GM08714 (cell line): Measurements from ENCODE around the gene CDH18.

ENCODE experiments used
- H3K4me3 ChIP-seq: fragments of 200-500 bp; sonication (Bioruptor generic); 2 replicates; pipeline ENCODE4 v1.5.1; 2014; ENCODE audit warnings: mild to moderate bottlenecking, low read length, inconsistent platforms
- ZNF274 ChIP-seq: IDR thresholded peaks from 2 replicates; pipeline ENCODE4 v1.6.1; 2012; ENCODE audit warnings: mild to moderate bottlenecking, low read depth, low read length

Gene CDH18

DNA sequence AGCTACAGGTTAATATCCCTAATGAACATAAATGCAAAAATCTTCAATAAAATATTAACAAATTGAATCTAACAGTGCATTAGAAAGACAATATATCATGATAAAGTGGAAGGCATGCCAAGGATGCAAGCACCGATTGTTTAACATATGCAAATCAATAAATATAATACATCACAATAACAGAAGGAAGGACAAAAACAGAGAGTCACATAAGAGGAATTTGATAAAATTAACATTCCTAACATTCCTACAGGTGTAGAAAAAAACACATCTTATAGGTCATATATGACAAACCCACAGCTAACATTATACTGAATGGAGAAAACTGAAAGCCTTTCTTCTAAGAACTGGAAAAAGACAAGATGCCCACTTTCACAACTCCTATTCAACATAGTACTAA, 297.0 kb downstream of the CDH18 start:
- TF ChIP-seq ZNF274: no peak

DNA sequence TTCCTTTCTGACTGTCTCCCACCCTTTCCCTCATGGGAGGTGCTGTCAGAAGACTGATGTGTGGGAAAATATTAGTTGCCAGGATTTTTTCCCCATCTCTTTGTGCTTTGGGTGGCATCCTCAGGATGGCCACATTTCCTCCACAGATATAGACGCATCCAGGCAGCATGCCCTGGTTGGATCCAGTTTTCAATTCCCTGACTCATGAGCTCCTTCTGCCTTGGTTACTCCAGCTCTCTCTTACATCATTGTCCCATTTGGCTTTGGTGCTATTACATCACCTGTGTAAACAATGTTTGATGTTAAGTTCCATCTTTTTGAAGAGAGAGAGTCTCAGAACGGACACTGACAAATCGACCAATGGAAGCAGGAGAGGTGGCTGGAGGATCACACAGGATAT, 302.5 kb downstream of the CDH18 start:
- no peak for TF ChIP-seq ZNF274
- H3K4me3 ChIP-seq: no peak overlapping the region

More for the DNA sequence above, 297.0 kb downstream of the CDH18 start:
- H3K4me3 ChIP-seq: no peak overlapping the region

DNA sequence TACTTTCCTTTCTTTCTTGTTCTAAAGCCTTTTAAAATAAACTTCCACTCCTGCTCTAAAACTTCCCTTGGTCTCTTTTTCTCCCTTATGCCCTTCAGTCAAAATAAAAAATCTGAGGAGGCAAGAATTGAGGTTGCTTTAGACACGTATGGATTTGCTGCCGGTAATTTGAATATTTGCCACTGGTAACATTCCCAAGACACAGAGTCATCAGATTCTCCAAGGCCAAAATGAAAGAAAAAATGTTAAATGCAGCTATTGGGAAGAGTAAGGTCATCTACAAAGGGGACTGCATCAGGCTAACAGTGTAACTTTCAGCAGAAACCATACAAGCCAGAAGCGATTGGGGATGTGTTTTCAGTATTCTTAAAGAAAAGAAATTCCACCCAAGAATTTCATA, 311.1 kb downstream of the CDH18 start:
- TF ChIP-seq ZNF274: no peak
- no peak overlapping the region for H3K4me3 ChIP-seq

DNA sequence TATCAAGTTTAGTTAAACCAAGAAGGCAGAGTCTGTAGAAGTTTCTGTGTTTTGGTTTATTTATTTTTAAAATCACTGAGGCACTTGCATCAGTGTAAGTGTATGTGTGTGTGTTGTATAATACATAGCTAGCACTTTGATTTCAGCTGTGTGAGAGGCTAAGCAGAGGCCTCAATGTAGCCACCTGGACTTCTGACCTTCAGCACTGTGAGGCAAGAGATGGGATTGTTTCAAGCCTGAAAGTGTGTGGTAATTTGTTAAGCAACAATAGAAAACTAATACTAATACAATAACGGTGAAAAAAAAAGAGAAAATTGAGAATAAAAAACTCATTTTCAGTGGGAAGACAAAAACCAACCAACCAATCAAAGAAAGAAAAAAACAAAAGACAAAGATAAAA, 327.3 kb downstream of the CDH18 start:
- TF ChIP-seq ZNF274: no peak
- H3K4me3 ChIP-seq: no peak overlapping the region

DNA sequence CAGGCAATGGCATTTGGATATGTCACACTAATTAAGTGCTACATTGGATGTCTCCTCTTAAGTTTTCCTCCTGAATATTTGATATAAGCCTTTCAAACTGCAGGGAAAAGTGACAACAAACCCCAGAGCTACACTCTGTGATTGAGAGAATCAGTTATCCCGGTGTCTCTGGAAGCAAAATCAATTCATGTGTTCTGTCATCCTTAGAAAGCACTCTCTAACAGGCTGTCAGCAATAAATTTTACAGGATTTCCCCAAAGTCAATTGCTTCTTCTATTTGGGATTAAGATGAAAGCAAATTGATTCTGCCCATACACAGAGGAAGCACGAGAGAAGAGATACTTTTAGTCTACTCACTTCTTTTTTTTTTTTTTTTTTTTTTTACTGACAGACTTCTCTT, 332.4 kb downstream of the CDH18 start:
- no peak overlapping the region for H3K4me3 ChIP-seq
- TF ChIP-seq ZNF274: no peak

DNA sequence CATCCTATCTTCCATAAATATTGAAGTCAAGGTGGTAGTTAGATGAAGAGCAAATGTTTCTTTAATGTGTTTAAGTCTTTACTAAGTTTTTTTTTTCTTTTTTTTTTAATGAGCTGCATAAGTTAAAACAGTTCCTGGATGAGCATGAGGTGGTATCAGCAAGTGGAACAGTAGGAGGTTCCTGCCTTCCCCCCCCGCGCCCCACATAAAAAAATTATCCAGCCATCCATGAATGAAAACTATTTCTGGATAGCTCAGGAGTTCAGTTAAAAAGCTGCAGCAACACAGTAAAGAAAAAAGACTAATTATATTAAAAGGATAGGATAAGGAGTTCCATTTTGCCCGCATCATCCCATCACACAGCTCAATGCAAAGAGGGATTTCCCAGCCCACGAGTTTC, 349.5 kb downstream of the CDH18 start:
- TF ChIP-seq ZNF274: no peak
- no peak overlapping the region for H3K4me3 ChIP-seq

DNA sequence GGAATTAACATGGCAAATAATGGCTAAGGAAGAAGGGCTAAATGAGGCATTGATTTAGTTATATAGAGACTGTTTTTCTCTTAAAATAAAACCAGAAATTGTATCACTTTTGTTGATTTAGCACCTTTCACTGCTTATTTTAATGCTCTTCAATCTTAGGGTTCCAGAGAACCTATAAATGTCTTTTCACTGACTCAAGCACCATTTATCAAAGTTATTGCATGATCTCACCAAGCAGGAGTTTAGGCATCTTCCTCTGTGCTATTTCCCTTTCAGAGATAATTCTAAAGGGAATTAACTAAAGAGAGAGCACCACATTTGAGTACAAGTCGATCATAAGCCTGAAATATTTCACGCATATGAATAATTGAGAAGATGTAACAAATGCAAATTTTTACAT, 357.1 kb downstream of the CDH18 start:
- no peak overlapping the region for H3K4me3 ChIP-seq
- no peak for TF ChIP-seq ZNF274

DNA sequence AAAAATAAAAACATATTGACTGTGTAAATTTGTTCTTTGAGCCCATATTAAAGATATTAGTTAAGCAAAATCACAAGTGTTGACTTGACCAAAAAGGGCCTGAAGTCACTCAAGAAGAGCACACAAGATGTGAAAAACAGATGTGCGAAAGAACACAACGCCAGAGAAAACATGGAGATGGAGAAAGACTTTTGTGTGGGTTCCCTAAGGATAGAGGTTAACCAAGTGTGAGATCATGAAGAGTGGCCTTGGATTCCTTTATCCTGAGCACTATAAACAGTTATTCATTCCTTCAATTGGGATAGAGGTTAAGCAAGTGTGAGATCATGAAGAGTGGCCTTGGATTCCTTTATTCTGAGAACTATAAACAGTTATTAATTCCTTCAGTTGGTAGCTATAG, 361.8 kb downstream of the CDH18 start:
- no peak overlapping the region for H3K4me3 ChIP-seq
- TF ChIP-seq ZNF274: no peak

DNA sequence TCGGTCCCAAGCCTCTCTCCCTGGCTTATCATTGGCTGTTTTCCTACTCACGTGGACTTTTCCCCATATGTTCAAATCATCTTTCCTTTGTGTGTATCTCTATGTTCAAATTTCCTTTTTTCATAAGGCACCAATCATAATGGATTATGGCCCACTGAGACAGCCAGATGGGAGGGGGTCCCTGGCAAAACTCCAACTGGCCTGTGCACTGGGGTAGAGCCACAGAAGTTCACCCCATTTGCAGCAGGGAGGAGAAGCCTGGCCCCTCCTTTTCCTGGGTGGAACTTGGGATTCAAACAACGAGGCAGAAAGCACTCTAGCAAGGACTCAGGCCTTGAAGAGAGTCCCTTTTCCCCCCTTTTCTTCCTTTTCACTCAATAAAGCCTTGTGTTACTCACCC, 362.4 kb downstream of the CDH18 start:
- no peak overlapping the region for H3K4me3 ChIP-seq
- no peak for TF ChIP-seq ZNF274

DNA sequence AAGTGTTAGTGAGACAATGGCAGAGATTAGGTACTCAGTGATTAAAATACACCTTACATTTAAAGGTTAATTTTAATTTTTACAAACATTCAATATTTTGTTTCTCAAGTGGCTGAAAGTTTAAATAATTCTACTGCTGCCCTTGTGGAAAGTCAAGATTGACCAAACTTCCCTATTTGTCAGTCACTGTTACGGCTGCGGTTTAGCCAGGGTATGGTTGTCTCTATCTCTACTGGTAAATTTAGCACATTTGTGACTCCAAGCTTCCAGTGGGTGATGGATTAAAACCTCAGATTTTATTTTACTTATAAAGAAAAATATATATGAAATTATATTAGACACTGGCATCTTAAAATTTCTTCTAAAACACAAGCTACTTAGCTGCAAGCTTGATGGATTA, 368.4 kb downstream of the CDH18 start:
- no peak overlapping the region for H3K4me3 ChIP-seq
- TF ChIP-seq ZNF274: no peak

DNA sequence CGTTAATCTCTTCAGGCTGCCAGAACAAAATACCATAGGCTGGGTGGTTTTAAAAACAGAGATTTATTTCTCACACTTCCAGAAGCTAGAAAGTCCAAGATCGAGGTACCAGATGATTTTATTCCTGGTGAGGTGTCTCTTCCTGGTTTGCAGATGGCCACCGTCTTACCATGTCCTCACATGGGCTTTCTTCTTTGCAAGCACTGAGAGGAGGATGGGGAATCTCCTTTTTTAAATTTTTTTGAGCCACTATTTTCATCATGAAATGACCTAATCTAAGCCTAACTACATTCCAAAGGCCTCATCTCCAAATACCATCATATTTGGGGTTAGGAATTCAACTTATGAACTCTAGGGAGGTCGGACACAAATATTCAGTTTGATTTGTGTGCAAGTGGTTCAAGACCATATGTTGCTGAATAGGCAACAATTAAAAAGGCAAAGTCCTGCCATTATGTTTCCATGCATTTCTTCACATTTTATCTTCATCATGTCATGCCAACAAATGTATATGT, 371.2 kb downstream of the CDH18 start:
- no peak for TF ChIP-seq ZNF274
- H3K4me3 ChIP-seq: no peak overlapping the region

DNA sequence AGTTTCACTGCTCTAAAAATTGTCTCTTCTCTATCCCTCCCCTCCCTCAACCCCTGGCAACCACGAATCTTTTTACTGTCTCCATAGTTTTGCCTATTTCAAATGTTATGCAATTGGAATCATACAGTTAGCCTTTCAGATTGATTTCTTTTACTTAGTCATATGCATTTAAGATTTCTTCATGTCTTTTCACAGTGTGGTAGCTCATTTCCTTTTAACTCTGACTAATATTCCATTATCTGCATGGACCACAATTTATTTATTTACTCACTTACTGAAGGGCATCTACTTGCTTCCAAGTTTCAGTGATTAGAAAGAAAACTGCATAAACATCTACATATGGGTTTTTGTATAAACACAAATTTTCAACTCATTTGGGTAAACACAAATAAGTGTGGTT, 372.3 kb downstream of the CDH18 start:
- no peak for TF ChIP-seq ZNF274
- H3K4me3 ChIP-seq: no peak overlapping the region

DNA sequence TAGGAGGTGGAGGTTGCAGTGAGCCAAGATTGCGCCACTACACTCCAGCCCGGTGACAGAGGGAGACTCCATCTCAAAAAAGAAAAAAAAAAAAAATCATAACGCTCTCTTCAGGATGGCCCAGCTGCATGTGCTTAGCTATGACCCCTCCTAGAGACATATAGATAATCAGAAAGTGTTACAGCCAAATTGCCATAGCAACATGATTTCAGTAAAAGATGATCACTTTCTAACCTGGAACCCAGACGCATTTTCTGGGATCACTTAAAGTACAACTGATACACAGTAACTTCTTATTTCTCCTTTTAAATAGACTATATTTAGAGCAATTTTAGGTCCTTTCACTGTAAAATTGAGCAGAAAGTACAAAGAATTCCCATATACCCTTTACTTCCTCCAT, 372.9 kb downstream of the CDH18 start:
- no peak for TF ChIP-seq ZNF274
- no peak overlapping the region for H3K4me3 ChIP-seq

DNA sequence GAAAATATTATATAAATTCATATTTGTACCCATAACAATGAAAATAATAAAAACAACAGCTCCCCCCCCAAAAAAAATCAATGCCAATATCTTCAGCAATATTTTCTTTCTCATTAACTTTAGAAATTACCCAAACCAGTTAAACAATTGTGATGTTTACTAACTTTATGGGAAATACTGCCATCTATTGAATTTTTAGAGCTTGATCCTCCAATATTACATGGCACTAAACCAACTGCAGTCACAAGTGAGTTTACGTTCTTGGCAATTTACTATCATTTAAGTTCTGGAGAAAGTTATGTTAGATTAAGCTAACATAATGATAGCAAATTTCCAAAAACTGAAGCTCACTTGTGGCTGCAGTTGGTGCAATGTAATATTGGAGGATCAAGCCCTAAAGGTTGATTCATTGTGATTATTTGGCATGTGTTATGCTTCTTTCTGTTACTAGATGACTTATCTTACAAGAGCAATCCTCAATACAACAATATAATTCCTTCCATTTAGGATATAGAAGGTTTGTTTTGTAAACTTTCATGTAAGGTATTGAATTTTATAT, 379.5 kb downstream of the CDH18 start:
- no peak overlapping the region for H3K4me3 ChIP-seq
- no peak for TF ChIP-seq ZNF274

DNA sequence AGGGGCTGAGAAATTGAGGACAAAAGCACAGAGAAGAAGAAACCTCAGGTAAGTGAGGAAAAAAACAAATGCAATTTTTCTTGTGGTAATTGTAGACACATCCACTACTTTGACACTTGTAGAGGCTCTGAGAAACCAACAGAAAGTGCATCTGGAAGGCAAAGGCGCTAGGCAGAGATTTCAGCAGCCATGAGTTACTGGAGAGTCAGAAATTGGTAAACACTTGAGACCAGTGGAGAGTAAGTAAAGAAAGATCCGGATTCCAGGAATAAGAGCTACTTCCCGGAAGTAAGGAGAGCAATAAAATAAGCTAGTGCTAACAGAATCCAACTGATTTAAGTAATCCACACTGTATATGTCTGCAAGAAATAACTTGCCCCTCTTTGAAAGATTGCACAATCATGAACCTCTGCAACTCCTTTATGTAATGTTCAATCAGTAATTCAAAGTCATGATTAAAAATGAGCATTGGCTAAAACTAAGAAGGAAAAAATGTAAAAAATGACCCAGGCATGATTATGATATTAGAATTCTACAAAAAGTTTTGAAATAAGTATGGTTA, 382.1 kb downstream of the CDH18 start:
- no peak for TF ChIP-seq ZNF274
- no peak overlapping the region for H3K4me3 ChIP-seq

DNA sequence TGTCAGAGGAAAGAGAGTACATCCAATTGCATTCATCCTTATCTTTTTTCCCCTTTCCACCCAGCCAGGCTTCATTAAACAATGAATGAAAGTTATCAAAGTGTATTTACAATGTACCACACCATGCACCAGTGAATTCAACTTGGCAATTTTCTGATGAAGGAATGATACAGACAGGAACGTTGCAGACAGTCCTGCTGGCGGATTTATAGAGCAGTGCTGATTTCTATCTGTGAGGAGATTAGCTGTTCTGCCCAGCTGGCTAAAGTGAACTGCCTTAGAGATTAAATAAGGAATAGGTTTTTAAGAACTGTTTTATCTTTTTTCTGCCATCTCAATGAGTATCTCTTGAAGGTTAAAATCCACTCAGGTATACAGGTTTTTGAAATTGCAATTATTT, 403.9 kb downstream of the CDH18 start:
- no peak for TF ChIP-seq ZNF274
- no peak overlapping the region for H3K4me3 ChIP-seq
